GM20431 (cell line): ENCODE results near the gene PCDHB12.
"Not testable (repeated sequence)": the region's sequence is repeated elsewhere in the genome, so short reads cannot be mapped to it uniquely, and the experiment has no call there.

Experiments
- in situ Hi-C: fragments of 300-500 bp; cut with MseI, MboI; formaldehyde crosslinking; loops from one replicate; pipeline ENCODE4 v1.15.0; 2020; ENCODE audit warnings: low sequenced_read_pairs; ENCODE audit not compliant: unreplicated experiment

Gene PCDHB12

GRCh38 chr5:141208478-141208877 is at the start of gene PCDHB12:
Gene PCDHB12, plus strand, starts transcription at chr5:141208719. Its CDS starts 189 bp downstream, at chr5:141208908.
- in situ Hi-C loops, result no loop called here

DNA sequence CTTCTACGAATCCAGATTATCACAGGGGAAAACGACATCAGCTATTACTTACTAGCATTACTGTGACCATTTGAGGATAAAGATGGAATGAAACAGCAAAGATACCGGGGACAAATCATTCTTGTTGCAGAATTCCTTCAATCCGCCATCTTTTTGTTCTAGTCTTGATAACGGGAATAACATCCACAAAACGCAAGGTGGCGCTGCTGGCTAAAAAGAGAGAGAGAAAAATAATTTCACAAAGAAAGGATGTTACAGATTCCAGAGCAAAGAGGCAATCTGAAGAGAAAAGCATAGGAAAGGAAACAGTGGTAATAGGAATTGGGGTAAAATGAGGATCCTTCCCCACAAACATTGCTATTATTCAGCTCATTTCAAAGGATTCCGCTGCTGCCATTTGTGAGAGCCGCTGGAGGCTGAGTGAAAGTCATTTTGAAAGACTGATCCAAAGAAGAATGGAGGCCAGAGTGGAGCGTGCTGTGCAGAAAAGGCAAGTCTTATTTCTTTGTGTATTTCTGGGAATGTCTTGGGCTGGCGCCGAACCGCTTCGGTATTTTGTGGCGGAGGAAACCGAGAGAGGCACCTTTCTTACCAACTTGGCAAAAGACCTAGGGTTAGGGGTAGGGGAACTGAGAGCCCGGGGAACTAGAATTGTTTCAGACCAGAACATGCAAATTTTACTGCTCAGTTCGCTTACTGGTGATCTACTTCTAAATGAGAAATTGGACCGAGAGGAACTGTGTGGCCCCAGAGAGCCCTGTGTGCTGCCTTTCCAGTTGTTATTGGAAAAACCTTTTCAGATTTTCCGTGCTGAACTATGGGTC is 35.9 kb upstream of the PCDHB12 start, which contains the start of gene PCDHB7:
TSS of gene PCDHB7 (plus strand) at position 264 of the 824 bp plus-strand sequence. CDS start at position 456, 192 bp downstream.
- in situ Hi-C loops, result no loop called here

DNA sequence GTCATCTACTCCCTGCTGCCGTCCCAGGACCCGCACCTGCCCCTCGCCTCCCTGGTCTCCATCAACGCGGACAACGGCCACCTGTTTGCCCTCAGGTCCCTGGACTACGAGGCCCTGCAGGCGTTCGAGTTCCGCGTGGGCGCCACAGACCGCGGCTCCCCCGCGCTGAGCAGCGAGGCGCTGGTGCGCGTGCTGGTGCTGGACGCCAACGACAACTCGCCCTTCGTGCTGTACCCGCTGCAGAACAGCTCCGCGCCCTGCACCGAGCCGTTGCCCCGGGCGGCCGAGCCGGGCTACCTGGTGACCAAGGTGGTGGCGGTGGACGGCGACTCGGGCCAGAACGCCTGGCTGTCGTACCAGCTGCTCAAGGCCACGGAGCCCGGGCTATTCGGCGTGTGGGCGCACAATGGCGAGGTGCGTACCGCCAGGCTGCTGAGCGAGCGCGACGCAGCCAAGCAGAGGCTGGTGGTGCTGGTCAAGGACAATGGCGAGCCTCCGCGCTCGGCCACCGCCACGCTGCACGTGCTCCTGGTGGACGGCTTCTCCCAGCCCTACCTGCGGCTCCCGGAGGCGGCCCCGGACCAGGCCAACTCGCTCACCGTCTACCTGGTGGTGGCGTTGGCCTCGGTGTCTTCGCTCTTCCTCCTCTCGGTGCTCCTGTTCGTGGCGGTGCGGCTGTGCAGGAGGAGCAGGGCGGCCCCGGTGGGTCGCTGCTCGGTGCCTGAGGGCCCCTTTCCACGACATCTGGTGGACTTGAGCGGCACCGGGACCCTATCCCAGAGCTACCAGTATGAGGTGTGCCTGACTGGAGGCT is 34.0 kb upstream of the PCDHB12 start:
- in situ Hi-C loops, result not testable (repeated sequence)

DNA sequence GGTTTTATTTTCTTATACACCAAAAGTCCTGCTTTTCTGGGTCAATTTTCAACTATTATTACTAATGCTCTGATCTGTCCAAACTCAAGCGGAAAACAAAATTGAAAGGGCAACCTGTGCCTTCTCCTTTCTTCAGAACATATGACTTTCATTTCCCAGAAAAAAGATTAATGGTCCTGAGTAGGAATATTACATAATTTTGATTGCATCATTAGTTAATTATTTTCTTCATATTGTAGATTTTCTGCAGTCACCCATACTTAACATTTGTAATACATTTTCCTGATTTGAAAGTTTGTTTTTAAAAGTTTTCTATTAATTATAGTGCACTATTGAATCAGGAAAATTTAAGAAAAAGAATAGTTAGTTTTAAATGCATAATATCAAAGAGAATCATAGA is 32.6 kb upstream of the PCDHB12 start:
- in situ Hi-C loops, result no loop called here

DNA sequence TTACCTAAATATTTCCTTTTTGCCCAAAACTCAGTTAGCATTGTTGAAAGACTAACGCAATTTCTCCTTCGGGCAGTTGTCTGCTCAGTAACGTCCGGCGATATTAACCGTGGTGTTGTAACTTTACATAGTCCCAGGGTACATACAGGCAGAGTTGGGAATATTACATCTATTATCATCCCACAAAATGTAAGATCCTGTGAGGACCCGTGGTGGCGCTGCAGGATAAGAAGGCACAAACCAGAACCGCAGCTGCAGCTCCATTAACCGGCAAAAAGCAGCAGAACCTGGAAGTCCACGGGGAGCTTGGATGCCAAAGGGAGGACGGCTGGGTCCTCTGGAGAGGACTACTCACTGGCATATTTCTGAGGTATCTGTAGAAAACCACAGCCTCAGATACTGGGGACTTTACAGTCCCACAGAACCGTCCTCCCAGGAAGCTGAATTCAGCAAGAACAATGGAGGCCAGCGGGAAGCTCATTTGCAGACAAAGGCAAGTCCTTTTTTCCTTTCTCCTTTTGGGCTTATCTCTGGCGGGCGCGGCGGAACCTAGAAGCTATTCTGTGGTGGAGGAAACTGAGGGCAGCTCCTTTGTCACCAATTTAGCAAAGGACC is 30.8 kb upstream of the PCDHB12 start, which contains the start of gene PCDHB8:
TSS of gene PCDHB8 (plus strand) at position 214 of the 615 bp plus-strand sequence. CDS start at position 459, 245 bp downstream.
- in situ Hi-C loops, result not testable (repeated sequence)

- in situ Hi-C loops, result not testable (repeated sequence)
Observed at GRCh38 chr5:141179371-141179770, 29.1 kb upstream of the PCDHB12 start.

DNA sequence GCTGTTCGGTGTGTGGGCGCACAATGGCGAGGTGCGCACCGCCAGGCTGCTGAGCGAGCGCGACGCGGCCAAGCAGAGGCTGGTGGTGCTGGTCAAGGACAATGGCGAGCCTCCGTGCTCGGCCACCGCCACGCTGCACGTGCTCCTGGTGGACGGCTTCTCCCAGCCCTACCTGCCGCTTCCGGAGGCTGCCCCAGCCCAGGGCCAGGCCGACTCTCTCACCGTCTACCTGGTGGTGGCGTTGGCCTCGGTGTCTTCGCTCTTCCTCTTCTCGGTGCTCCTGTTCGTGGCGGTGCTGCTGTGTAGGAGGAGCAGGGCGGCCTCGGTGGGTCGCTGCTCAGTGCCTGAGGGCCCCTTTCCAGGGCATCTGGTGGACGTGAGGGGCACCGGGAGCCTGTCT is 28.6 kb upstream of the PCDHB12 start:
- in situ Hi-C loops, result not testable (repeated sequence)

GRCh38 chr5:141180313-141180712 is 28.2 kb upstream of the PCDHB12 start:
- in situ Hi-C loops, result no loop called here

DNA sequence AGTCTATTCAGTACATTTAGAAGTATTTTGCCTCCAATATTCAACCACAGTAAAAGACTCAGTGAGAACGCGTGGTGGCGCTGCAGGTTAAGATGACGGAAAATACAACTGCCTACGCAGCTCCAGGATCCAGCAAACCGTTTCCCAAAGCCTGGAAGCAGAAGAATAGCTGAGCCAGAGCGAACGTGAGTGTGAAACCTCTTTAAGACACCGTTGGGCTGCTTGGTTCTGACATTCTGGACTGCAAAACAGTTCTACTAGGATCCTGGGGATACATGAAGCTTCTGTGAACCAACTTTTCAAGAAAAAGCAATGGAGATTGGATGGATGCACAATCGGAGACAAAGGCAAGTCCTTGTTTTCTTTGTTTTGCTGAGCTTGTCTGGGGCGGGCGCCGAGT is 26.3 kb upstream of the PCDHB12 start, which contains the start of gene PCDHB16:
TSS of gene PCDHB16 (plus strand) at position 140 of the 400 bp plus-strand sequence. CDS start at position 313, 173 bp downstream.
- in situ Hi-C loops, result no loop called here

DNA sequence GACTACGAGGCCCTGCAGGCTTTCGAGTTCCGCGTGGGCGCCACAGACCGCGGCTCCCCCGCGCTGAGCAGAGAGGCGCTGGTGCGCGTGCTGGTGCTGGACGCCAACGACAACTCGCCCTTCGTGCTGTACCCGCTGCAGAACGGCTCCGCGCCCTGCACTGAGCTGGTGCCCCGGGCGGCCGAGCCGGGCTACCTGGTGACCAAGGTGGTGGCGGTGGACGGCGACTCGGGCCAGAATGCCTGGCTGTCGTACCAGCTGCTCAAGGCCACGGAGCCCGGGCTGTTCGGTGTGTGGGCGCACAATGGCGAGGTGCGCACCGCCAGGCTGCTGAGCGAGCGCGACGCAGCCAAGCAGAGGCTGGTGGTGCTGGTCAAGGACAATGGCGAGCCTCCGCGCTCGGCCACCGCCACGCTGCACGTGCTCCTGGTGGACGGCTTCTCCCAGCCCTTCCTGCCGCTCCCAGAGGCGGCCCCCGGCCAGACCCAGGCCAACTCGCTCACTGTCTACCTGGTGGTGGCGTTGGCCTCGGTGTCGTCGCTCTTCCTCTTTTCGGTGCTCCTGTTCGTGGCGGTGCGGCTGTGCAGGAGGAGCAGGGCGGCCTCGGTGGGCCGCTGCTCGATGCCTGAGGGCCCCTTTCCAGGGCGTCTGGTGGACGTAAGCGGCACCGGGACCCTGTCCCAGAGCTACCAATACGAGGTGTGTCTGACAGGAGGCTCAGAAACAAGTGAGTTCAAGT is 24.2 kb upstream of the PCDHB12 start:
- in situ Hi-C loops, result not testable (repeated sequence)

DNA sequence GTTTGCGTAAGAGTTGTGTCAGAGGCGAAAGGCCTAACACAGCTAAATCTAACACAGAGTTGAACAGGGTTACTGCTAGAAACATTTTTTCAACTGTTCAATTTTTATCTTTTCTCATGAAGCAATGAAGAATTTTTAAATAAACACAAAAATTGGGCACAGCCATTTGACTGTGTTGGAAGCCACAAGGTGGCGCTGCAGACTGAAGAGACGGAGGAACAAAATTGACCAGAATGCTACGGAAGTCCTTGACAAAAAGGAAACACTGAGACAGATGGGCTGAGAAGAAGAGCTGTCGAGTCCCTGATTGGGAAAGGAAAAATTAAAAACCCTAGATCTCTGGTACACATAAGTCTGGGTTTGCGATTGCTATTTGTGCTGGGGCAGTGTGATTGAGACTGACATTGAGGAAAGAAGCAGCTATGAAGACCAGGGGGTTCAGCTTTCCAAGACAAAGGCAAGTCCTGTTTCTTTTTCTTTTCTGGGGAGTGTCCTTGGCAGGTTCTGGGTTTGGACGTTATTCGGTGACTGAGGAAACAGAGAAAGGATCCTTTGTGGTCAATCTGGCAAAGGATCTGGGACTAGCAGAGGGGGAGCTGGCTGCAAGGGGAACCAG is 21.5 kb upstream of the PCDHB12 start, which contains the start of gene PCDHB9:
TSS of gene PCDHB9 (plus strand) at position 265 of the 616 bp plus-strand sequence. CDS start at position 423, 158 bp downstream.
- in situ Hi-C loops, result no loop called here

DNA sequence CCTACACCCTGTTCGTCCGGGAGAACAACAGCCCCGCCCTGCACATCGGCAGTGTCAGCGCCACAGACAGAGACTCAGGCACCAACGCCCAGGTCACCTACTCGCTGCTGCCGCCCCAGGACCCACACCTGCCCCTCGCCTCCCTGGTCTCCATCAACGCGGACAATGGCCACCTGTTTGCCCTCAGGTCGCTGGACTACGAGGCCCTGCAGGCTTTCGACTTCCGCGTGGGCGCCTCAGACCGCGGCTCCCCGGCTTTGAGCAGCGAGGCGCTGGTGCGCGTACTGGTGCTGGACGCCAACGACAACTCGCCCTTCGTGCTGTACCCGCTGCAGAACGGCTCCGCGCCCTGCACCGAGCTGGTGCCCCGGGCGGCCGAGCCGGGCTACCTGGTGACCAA is 19.8 kb upstream of the PCDHB12 start:
- in situ Hi-C loops, result not testable (repeated sequence)

- in situ Hi-C loops, result not testable (repeated sequence)
Observed at GRCh38 chr5:141189131-141189530, 19.4 kb upstream of the PCDHB12 start.

DNA sequence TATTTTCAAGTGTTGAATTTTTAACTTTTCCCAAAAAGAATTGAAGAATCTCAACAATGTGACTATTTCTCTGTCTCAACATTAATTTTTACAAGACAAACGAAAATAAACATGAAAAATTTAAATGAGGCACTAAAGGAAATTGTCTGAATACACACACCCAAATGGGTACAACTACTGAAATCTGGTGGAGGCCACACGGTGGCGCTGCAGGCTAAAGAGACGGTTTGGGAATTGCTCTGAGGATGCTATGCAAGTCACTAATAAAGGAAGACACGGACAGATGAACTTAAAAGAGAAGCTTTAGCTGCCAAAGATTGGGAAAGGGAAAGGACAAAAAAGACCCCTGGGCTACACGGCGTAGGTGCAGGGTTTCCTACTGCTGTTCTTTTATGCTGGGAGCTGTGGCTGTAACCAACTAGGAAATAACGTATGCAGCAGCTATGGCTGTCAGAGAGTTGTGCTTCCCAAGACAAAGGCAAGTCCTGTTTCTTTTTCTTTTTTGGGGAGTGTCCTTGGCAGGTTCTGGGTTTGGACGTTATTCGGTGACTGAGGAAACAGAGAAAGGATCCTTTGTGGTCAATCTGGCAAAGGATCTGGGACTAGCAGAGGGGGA is 16.3 kb upstream of the PCDHB12 start, which contains the start of gene PCDHB10:
TSS of gene PCDHB10 (plus strand) at position 244 of the 616 bp plus-strand sequence. CDS start at position 444, 200 bp downstream.
- in situ Hi-C loops, result no loop called here

DNA sequence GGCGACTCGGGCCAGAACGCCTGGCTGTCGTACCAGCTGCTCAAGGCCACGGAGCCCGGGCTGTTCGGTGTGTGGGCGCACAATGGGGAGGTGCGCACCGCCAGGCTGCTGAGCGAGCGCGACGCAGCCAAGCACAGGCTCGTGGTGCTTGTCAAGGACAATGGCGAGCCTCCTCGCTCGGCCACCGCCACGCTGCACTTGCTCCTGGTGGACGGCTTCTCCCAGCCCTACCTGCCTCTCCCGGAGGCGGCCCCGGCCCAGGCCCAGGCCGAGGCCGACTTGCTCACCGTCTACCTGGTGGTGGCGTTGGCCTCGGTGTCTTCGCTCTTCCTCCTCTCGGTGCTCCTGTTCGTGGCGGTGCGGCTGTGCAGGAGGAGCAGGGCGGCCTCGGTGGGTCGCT is 14.2 kb upstream of the PCDHB12 start:
- in situ Hi-C loops, result not testable (repeated sequence)

- in situ Hi-C loops, result no loop called here
Observed at GRCh38 chr5:141196363-141196762, 12.2 kb upstream of the PCDHB12 start.

- in situ Hi-C loops, result no loop called here
Observed at GRCh38 chr5:141199359-141200235, 8.9 kb upstream of the PCDHB12 start, which contains the start of gene PCDHB11. Gene PCDHB11, plus strand, starts transcription at chr5:141199627. Its CDS starts 148 bp downstream, at chr5:141199775.
